ENCODE results near the gene PLCL1. TPM values are rescaled to one million over a fixed set of nuclear protein-coding genes. Genes with fewer than 3 reads are reported as not detected.
"Not testable (repeated sequence)": the region's sequence is repeated elsewhere in the genome, so short reads cannot be mapped to it uniquely, and the experiment has no call there.

The PLCL1 gene
- total and polyA plus RNA-seq, 10 donors = 0.54 to 6.5 (median 4.0) TPM

DNA sequence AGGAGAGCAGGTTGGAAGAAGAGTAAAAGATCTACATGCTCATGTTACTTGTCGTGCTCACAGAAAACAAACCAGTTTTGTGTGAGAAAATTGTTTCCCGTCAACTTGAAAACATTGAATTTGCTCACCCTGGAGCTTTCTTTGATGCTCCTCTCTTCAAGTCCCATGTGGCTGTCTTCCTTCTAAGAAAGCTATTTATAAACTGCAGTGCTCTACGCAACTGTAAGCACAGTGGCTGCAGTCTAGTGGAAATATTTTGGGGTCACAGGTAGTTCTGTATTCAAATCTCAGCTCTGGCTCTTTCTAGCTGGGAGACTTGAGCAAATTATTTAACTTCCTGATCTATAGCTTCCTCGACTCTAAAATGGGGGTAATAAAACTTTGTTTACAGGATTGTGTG is 211.8 kb downstream of the PLCL1 start:
- TF ChIP-seq POLR2A (IDR thresholded peaks at IDR 0.05) (no peak), POLR2AphosphoS5 (IDR thresholded peaks at IDR 0.05) (no peak)
- TF ChIP-seq, protein P1, sequence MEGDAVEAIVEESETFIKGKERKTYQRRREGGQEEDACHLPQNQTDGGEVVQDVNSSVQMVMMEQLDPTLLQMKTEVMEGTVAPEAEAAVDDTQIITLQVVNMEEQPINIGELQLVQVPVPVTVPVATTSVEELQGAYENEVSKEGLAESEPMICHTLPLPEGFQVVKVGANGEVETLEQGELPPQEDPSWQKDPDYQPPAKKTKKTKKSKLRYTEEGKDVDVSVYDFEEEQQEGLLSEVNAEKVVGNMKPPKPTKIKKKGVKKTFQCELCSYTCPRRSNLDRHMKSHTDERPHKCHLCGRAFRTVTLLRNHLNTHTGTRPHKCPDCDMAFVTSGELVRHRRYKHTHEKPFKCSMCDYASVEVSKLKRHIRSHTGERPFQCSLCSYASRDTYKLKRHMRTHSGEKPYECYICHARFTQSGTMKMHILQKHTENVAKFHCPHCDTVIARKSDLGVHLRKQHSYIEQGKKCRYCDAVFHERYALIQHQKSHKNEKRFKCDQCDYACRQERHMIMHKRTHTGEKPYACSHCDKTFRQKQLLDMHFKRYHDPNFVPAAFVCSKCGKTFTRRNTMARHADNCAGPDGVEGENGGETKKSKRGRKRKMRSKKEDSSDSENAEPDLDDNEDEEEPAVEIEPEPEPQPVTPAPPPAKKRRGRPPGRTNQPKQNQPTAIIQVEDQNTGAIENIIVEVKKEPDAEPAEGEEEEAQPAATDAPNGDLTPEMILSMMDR (IDR thresholded peaks at IDR 0.05 in 8 of 11, conservative IDR thresholded peaks at IDR 0.05 in 3 of 11) = no peak
- no peak for DNase-seq
- no peak overlapping the region for H3K27ac ChIP-seq
- WGBS, 5 donors = 58 to 75% (median 62%) methylated on average over 4 of the region's 4 CpGs
- no peaks in the 10 kb centered on the region for H3K36me3 ChIP-seq
- peaks cover 4 to 15% (median 9%) of the 10 kb centered on the region in 8 donors for H3K9me3 ChIP-seq
- no peaks in the 10 kb centered on the region for H3K4me1 ChIP-seq
- H3K4me3 ChIP-seq = no peak overlapping the region
- H3K27me3 ChIP-seq (replicated peaks in 1 of 7) = no peaks in the 10 kb centered on the region
- intact Hi-C loops (cut with DNase I; ENCODE audit: low total_unique reads) = no loop called here

DNA sequence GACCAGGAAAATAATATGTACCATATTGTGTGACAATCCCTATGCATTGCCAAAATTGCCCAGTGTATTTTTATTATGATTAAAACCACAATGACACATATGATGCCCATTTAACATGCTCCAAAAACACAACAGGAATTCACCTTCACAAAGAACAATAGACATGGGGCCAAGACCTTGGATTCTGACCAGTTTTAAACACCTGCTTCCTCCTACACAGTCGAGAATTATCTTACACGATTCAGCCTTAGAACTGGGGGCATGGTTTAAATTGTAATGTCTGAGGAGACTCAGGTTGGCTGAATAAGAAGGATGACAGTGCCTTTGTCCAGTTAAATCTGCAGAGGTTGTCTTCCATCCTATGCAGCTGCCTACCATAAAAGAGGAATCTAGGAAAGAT is 212.7 kb downstream of the PLCL1 start:
- 61 to 66% (median 62%) methylated on average over 2 of the region's 2 CpGs for WGBS, 5 donors
- H3K4me3 ChIP-seq = no peak overlapping the region
- H3K27me3 ChIP-seq (replicated peaks in 1 of 7) = no peaks in the 10 kb centered on the region
- TF ChIP-seq POLR2A (IDR thresholded peaks at IDR 0.05) = no peak
- TF ChIP-seq POLR2AphosphoS5 (IDR thresholded peaks at IDR 0.05) = no peak
- TF ChIP-seq, protein P1 (IDR thresholded peaks at IDR 0.05 in 8 of 11, conservative IDR thresholded peaks at IDR 0.05 in 3 of 11) = no peak
- intact Hi-C loops (cut with DNase I; ENCODE audit: low total_unique reads) = no loop called here
- no peak overlapping the region for H3K27ac ChIP-seq
- H3K9me3 ChIP-seq = peaks cover under 1 to 6% (median 4%) of the 10 kb centered on the region in 8 donors
- H3K36me3 ChIP-seq = no peaks in the 10 kb centered on the region
- H3K4me1 ChIP-seq = no peaks in the 10 kb centered on the region
- DNase-seq = no peak

GRCh38 chr2:198028955-198029354 is 224.6 kb downstream of the PLCL1 start:
- no peak overlapping the region for H3K4me3 ChIP-seq
- intact Hi-C loops (cut with DNase I; ENCODE audit: low total_unique reads) = no loop called here
- H3K27ac ChIP-seq = no peak overlapping the region
- no peak for DNase-seq
- TF ChIP-seq, protein P1 (IDR thresholded peaks at IDR 0.05 in 8 of 11, conservative IDR thresholded peaks at IDR 0.05 in 3 of 11) = no peak
- TF ChIP-seq POLR2A (IDR thresholded peaks at IDR 0.05) (no peak), POLR2AphosphoS5 (IDR thresholded peaks at IDR 0.05) (no peak)
- H3K36me3 ChIP-seq = no peaks in the 10 kb centered on the region
- peaks cover 0 to under 1% (median 0%) of the 10 kb centered on the region in 8 donors for H3K9me3 ChIP-seq
- H3K27me3 ChIP-seq (replicated peaks in 1 of 7) = no peaks in the 10 kb centered on the region
- 50 to 75% (median 66%) methylated on average over 1 of the region's 1 CpG for WGBS, 5 donors
- no peaks in the 10 kb centered on the region for H3K4me1 ChIP-seq

GRCh38 chr2:198029576-198029975 is 225.2 kb downstream of the PLCL1 start:
- WGBS, 5 donors = 69 to 82% (median 76%) methylated on average over 4 to 5 of the region's 5 CpGs
- H3K27me3 ChIP-seq (replicated peaks in 1 of 7); H3K27ac ChIP-seq; H3K36me3 ChIP-seq; DNase-seq; intact Hi-C loops (cut with DNase I; ENCODE audit: low total_unique reads); H3K4me3 ChIP-seq; H3K9me3 ChIP-seq; H3K4me1 ChIP-seq: not testable (repeated sequence)

DNA sequence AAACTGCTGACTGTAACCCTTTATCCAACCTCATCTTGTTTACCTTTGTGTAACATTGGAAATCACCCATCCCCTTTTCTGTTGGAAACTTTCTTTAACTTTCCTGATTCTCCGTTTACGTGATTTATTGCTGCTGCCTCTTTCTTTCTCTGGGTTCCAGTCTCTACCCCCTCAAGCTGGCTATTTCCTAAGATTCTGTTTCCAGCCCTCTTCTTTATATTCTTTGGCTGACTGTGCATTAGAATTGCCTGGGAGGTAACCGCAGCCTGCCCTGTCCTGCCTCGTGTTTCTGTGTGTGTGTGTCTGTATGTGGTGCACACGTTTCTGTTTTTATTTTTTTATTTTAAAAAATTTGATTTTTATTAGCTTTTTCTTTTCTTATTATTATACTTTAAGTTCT is 229.2 kb downstream of the PLCL1 start:
- Histone ChIP-seq H3K4me1 (no peaks in the 10 kb centered on the region), H3K4me3 (no peak overlapping the region), H3K27me3 (replicated peaks in 1 of 7) (no peaks in the 10 kb centered on the region), H3K9me3 (no peaks in the 10 kb centered on the region), H3K27ac (no peak overlapping the region), H3K36me3 (no peaks in the 10 kb centered on the region)
- intact Hi-C loops (cut with DNase I; ENCODE audit: low total_unique reads) = no loop called here
- 80 to 90% (median 89%) methylated on average over 5 of the region's 5 CpGs for WGBS, 5 donors
- DNase-seq = no peak
- TF ChIP-seq POLR2AphosphoS5 (IDR thresholded peaks at IDR 0.05) = no peak
- no peak for TF ChIP-seq POLR2A (IDR thresholded peaks at IDR 0.05)
- TF ChIP-seq, protein P1 (IDR thresholded peaks at IDR 0.05 in 8 of 11, conservative IDR thresholded peaks at IDR 0.05 in 3 of 11) = no peak
